SJCRH30 (cell line): ENCODE results near the gene C10orf90. TPM values are rescaled to one million over a fixed set of nuclear protein-coding genes. Genes with fewer than 3 reads are reported as not detected.
A peak's percentile ranks its signal among the peaks of the same experiment; 100 is the strongest.

Source experiments
- DNase-seq, 2 experiments: peaks; one replicate each; pipeline ENCODE4 v3.0.0-alpha.2; 2015 to 2020
- H3K27ac ChIP-seq: fragments of 250-450 bp; sonication (Bioruptor Pico); 2 replicates; pipeline ENCODE4 v1.5.1; 2020; ENCODE audit warnings: mild to moderate bottlenecking, moderate library complexity
- H3K27me3 ChIP-seq: fragments of 250-450 bp; sonication (Bioruptor Pico); 2 replicates; pipeline ENCODE4 v1.5.1; 2020; ENCODE audit warnings: mild to moderate bottlenecking, moderate library complexity
- H3K36me3 ChIP-seq: fragments of 250-450 bp; sonication (Bioruptor Pico); 2 replicates; pipeline ENCODE4 v1.5.1; 2020; ENCODE audit warnings: mild to moderate bottlenecking, moderate library complexity
- H3K4me1 ChIP-seq: fragments of 250-450 bp; sonication (Bioruptor Pico); 2 replicates; pipeline ENCODE4 v1.5.1; 2020; ENCODE audit warnings: mild to moderate bottlenecking, moderate library complexity
- H3K4me3 ChIP-seq: fragments of 250-450 bp; sonication (Bioruptor Pico); 2 replicates; pipeline ENCODE4 v1.5.1; 2020; ENCODE audit warnings: mild to moderate bottlenecking, moderate library complexity
- H3K9me3 ChIP-seq: fragments of 250-450 bp; sonication (Bioruptor Pico); replicated peaks from 2 replicates; pipeline ENCODE4 v1.5.1; 2020; ENCODE audit warnings: mild to moderate bottlenecking, moderate library complexity
- total RNA-seq: library from RNA; depleted of rRNA; stranded (reverse); fragments of >200 nt; shearing (Covaris generic); gene quantifications from 2 replicates; pipeline ENCODE4 v1.2.3, GENCODE V29; 2014

C10orf90 gene
- total RNA-seq, 1 experiment from 2014 or later, result 0.12 TPM

GRCh38 chr10:126429275-126429674 is 241.2 kb downstream of the C10orf90 start:
- Histone ChIP-seq H3K4me3 (no peak overlapping the region), H3K36me3 (no peaks in the 10 kb centered on the region)
- DNase-seq, result no peak

GRCh38 chr10:126425489-126426065 is 244.9 kb downstream of the C10orf90 start:
- DNase-seq, result no peak
- Histone ChIP-seq H3K27me3 (no peaks in the 10 kb centered on the region), H3K4me3 (no peak overlapping the region), H3K4me1 (peaks cover 6% of the 10 kb centered on the region; the same call in 1 of the 2 replicates), H3K36me3 (no peaks in the 10 kb centered on the region), H3K9me3 (peaks cover 10% of the 10 kb centered on the region), H3K27ac (no peak overlapping the region)

More at GRCh38 chr10:126429275-126429674, 241.2 kb downstream of the C10orf90 start:
- Histone ChIP-seq H3K27me3 (no peaks in the 10 kb centered on the region), H3K27ac (no peak overlapping the region), H3K9me3 (0 out of 2 replicates have a peak, but pooled peaks cover 3% of the 10 kb centered on the region), H3K4me1 (no peaks in the 10 kb centered on the region)

- H3K27ac ChIP-seq, result no peak overlapping the region
- no peak overlapping the region for H3K4me3 ChIP-seq
These were observed 245.5 kb downstream of the C10orf90 start for GRCh38 chr10:126425032-126425431.

GRCh38 chr10:126423732-126424491 is 246.6 kb downstream of the C10orf90 start:
- no peaks in the 10 kb centered on the region for H3K36me3 ChIP-seq
- no peak overlapping the region for H3K4me3 ChIP-seq
- H3K27me3 ChIP-seq, result no peaks in the 10 kb centered on the region
- DNase-seq, result no peak
- no peak overlapping the region for H3K27ac ChIP-seq
- H3K9me3 ChIP-seq, result peaks cover 10% of the 10 kb centered on the region
- peaks cover 6% of the 10 kb centered on the region; the same call in 1 of the 2 replicates for H3K4me1 ChIP-seq

More at GRCh38 chr10:126425032-126425431, 245.5 kb downstream of the C10orf90 start:
- H3K9me3 ChIP-seq, result peaks cover 10% of the 10 kb centered on the region
- peaks cover 6% of the 10 kb centered on the region; the same call in 1 of the 2 replicates for H3K4me1 ChIP-seq
- no peaks in the 10 kb centered on the region for H3K36me3 ChIP-seq
- no peak for DNase-seq
- no peaks in the 10 kb centered on the region for H3K27me3 ChIP-seq

GRCh38 chr10:126422567-126422966 is 247.9 kb downstream of the C10orf90 start:
- H3K4me1 ChIP-seq, result peaks cover 6% of the 10 kb centered on the region; the same call in 1 of the 2 replicates
- peaks cover 10% of the 10 kb centered on the region for H3K9me3 ChIP-seq
- DNase-seq, result no peak
- H3K27me3 ChIP-seq, result no peaks in the 10 kb centered on the region
- no peaks in the 10 kb centered on the region for H3K36me3 ChIP-seq
- no peak overlapping the region for H3K4me3 ChIP-seq
- H3K27ac ChIP-seq, result no peak overlapping the region

- DNase-seq, result peak in 1 of 2 experiments; percentile 36
- H3K27ac ChIP-seq, result no peak overlapping the region
These were observed 248.7 kb downstream of the C10orf90 start for GRCh38 chr10:126421756-126422256.

GRCh38 chr10:126420567-126421300 is 249.8 kb downstream of the C10orf90 start:
- H3K27me3 ChIP-seq, result no peaks in the 10 kb centered on the region
- no peak overlapping the region for H3K4me3 ChIP-seq
- peaks cover 6% of the 10 kb centered on the region; the same call in 1 of the 2 replicates for H3K4me1 ChIP-seq
- H3K36me3 ChIP-seq, result no peaks in the 10 kb centered on the region
- no peak overlapping the region for H3K27ac ChIP-seq
- peaks cover 7% of the 10 kb centered on the region for H3K9me3 ChIP-seq
- DNase-seq, result no peak

More at GRCh38 chr10:126421756-126422256, 248.7 kb downstream of the C10orf90 start:
- no peaks in the 10 kb centered on the region for H3K36me3 ChIP-seq
- H3K27me3 ChIP-seq, result no peaks in the 10 kb centered on the region
- H3K9me3 ChIP-seq, result peaks cover 9% of the 10 kb centered on the region
- H3K4me3 ChIP-seq, result no peak overlapping the region
- H3K4me1 ChIP-seq, result peaks cover 6% of the 10 kb centered on the region; the same call in 1 of the 2 replicates

GRCh38 chr10:126417220-126417825 is 253.2 kb downstream of the C10orf90 start:
- Histone ChIP-seq H3K4me3 (no peak overlapping the region), H3K27me3 (no peaks in the 10 kb centered on the region), H3K9me3 (no peaks in the 10 kb centered on the region), H3K4me1 (peaks cover 6% of the 10 kb centered on the region; the same call in 1 of the 2 replicates), H3K36me3 (no peaks in the 10 kb centered on the region), H3K27ac (no peak overlapping the region)
- no peak for DNase-seq

- peak; percentile 51 to 83 for DNase-seq
- H3K9me3 ChIP-seq, result no peaks in the 10 kb centered on the region
- peak overlapping the region; percentile 48 for H3K27ac ChIP-seq
- no peaks in the 10 kb centered on the region for H3K36me3 ChIP-seq
- H3K4me3 ChIP-seq, result no peak overlapping the region
- no peaks in the 10 kb centered on the region for H3K27me3 ChIP-seq
- peaks cover 19% of the 10 kb centered on the region for H3K4me1 ChIP-seq
These were observed 260.7 kb downstream of the C10orf90 start for GRCh38 chr10:126409821-126410220.

GRCh38 chr10:126408953-126409641 is 261.4 kb downstream of the C10orf90 start:
- peak overlapping the region; percentile 48 for H3K27ac ChIP-seq

GRCh38 chr10:126407831-126408230 is 262.7 kb downstream of the C10orf90 start:
- no peak overlapping the region for H3K4me3 ChIP-seq
- no peak overlapping the region for H3K27ac ChIP-seq
- peaks cover 19% of the 10 kb centered on the region for H3K4me1 ChIP-seq
- H3K9me3 ChIP-seq, result no peaks in the 10 kb centered on the region
- DNase-seq, result no peak
- H3K27me3 ChIP-seq, result no peaks in the 10 kb centered on the region
- H3K36me3 ChIP-seq, result no peaks in the 10 kb centered on the region

More at GRCh38 chr10:126408953-126409641, 261.4 kb downstream of the C10orf90 start:
- no peaks in the 10 kb centered on the region for H3K36me3 ChIP-seq
- no peaks in the 10 kb centered on the region for H3K27me3 ChIP-seq
- no peak for DNase-seq
- H3K9me3 ChIP-seq, result no peaks in the 10 kb centered on the region
- H3K4me1 ChIP-seq, result peaks cover 19% of the 10 kb centered on the region
- no peak overlapping the region for H3K4me3 ChIP-seq

GRCh38 chr10:126405239-126405775 is 265.2 kb downstream of the C10orf90 start:
- no peak for DNase-seq
- Histone ChIP-seq H3K36me3 (no peaks in the 10 kb centered on the region), H3K4me3 (no peak overlapping the region), H3K9me3 (no peaks in the 10 kb centered on the region), H3K4me1 (peaks cover 13% of the 10 kb centered on the region), H3K27ac (no peak overlapping the region), H3K27me3 (no peaks in the 10 kb centered on the region)
